Non-pigmented ciliary epithelial cell (primary cell): ENCODE data around the gene APOBEC3A.

Experiments used
- DNase-seq: peaks from one replicate; pipeline ENCODE4 v3.0.0-alpha.2; 2010; ENCODE audit warnings: low read depth

Gene APOBEC3A

GRCh38 chr22:38957046-38957770 lies at the start of gene APOBEC3A:
APOBEC3A (plus strand) TSS chr22:38957609; CDS start chr22:38957692, 83 bp downstream.
- no peak for DNase-seq

GRCh38 chr22:38907767-38908166 lies 49.6 kb upstream of the APOBEC3A start:
- DNase-seq: no peak

GRCh38 chr22:38911434-38911833 lies 46.0 kb upstream of the APOBEC3A start:
- DNase-seq: no peak

GRCh38 chr22:38919631-38920190 lies 37.7 kb upstream of the APOBEC3A start:
- DNase-seq: no peak

- no peak for DNase-seq
Observed at GRCh38 chr22:38921120-38921519, 36.3 kb upstream of the APOBEC3A start.

GRCh38 chr22:38921806-38922205 lies 35.6 kb upstream of the APOBEC3A start:
- no peak for DNase-seq

GRCh38 chr22:38923463-38924346 lies 33.7 kb upstream of the APOBEC3A start:
- peak; percentile 35 for DNase-seq

- peak; percentile 47 for DNase-seq
Observed at GRCh38 chr22:38924347-38924952, 33.0 kb upstream of the APOBEC3A start.

GRCh38 chr22:38925571-38926041 lies 31.8 kb upstream of the APOBEC3A start:
- no peak for DNase-seq

- no peak for DNase-seq
Observed at GRCh38 chr22:38927033-38927781, 30.2 kb upstream of the APOBEC3A start.

- DNase-seq: no peak
Observed at GRCh38 chr22:38930512-38930911, 26.9 kb upstream of the APOBEC3A start.

GRCh38 chr22:38935023-38935422 lies 22.4 kb upstream of the APOBEC3A start:
- DNase-seq: no peak

- no peak for DNase-seq
Observed at GRCh38 chr22:38935616-38936015, 21.8 kb upstream of the APOBEC3A start.

- DNase-seq: no peak
Observed at GRCh38 chr22:38936562-38936961, 20.8 kb upstream of the APOBEC3A start.

- DNase-seq: no peak
Observed at GRCh38 chr22:38937036-38937435, 20.4 kb upstream of the APOBEC3A start.

- DNase-seq: no peak
Observed at GRCh38 chr22:38937541-38937940, 19.9 kb upstream of the APOBEC3A start.

- DNase-seq: no peak
Observed at GRCh38 chr22:38938221-38938620, 19.2 kb upstream of the APOBEC3A start.

GRCh38 chr22:38938925-38939324 lies 18.5 kb upstream of the APOBEC3A start:
- no peak for DNase-seq

GRCh38 chr22:38940811-38941384 lies 16.5 kb upstream of the APOBEC3A start:
- DNase-seq: no peak

- DNase-seq: no peak
Observed at GRCh38 chr22:38941488-38941987, 15.9 kb upstream of the APOBEC3A start.

GRCh38 chr22:38942702-38943101 lies 14.7 kb upstream of the APOBEC3A start:
- no peak for DNase-seq
